Effector memory CD4-positive, alpha-beta T cell (primary cell): ENCODE measurements around the gene SNX2.
"Not testable (repeated sequence)": the region's sequence is repeated elsewhere in the genome, so short reads cannot be mapped to it uniquely, and the experiment has no call there.

Experiments used
- DNase-seq, 3 donors: peaks; one replicate each; pipeline ENCODE4 v3.0.0-alpha.2; 2020
- H3K27ac ChIP-seq: 2 replicates; pipeline ENCODE4 v1.7.0; 2013; ENCODE audit warnings: mild to moderate bottlenecking, low read length, moderate library complexity; ENCODE audit not compliant: insufficient read depth, poor library complexity, severe bottlenecking
- H3K27me3 ChIP-seq: replicated peaks from 2 replicates; pipeline ENCODE4 v1.7.0; 2013; ENCODE audit warnings: mild to moderate bottlenecking, low read length; ENCODE audit not compliant: insufficient read depth, control insufficient read depth, poor library complexity, severe bottlenecking
- H3K36me3 ChIP-seq: 2 replicates; pipeline ENCODE4 v1.7.0; 2013; ENCODE audit warnings: mild to moderate bottlenecking, low read length, moderate library complexity; ENCODE audit not compliant: control insufficient read depth, insufficient read depth
- H3K4me1 ChIP-seq: 2 replicates; pipeline ENCODE4 v1.7.0; 2013; ENCODE audit warnings: low read length, mild to moderate bottlenecking; ENCODE audit not compliant: control insufficient read depth, insufficient read depth, poor library complexity, severe bottlenecking
- H3K4me3 ChIP-seq: 2 replicates; pipeline ENCODE4 v1.7.0; 2013; ENCODE audit warnings: low read length, low read depth, mild to moderate bottlenecking; ENCODE audit not compliant: insufficient read depth, poor library complexity, severe bottlenecking
- H3K9me3 ChIP-seq: 2 replicates; pipeline ENCODE4 v1.7.0; 2013; ENCODE audit warnings: mild to moderate bottlenecking, low read length, moderate library complexity; ENCODE audit not compliant: control insufficient read depth

Gene SNX2

DNA sequence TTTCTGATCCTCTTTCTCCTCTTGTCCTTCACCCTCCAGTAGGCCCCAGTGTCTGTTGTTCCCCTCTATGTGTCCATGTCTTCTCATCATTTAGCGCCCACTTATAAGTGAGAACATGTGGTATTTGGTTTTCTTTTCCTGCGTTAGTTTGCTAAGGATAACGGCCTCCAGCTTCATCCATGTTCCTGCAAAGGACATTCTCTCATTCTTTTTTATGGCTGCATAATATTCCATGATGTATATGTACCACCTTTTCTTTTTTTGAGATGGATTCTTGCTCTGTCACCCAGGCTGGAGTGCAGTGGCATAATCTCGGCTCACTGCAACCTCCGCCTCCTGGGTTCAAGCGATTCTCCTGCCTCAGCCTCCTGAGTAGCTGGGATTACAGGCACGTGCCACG lies 82.7 kb downstream of the SNX2 start:
- not testable (repeated sequence) for H3K9me3 ChIP-seq, DNase-seq, H3K27me3 ChIP-seq, H3K36me3 ChIP-seq, H3K4me1 ChIP-seq, H3K4me3 ChIP-seq, H3K27ac ChIP-seq

DNA sequence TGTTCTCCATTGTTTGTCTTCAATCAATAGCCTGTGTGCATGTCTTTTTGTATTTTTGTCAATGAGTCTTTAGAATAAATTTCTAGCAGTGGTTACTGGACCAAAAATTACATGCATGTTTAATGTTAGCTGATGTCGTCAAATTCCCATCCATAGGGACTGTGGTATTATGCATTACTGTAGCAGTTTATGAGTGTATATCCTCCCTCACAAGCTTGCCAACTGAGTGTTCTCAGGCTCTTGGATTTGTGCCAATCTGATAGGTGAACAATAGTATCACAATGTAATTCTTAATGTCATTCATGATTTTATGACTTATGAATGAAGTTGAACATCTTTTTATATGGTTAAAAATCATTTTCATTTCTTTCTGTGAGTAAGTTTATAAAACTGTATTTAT lies 83.6 kb downstream of the SNX2 start:
- no peak overlapping the region for H3K4me3 ChIP-seq
- H3K9me3 ChIP-seq: no peaks in the 10 kb centered on the region
- H3K27me3 ChIP-seq: no peaks in the 10 kb centered on the region
- no peaks in the 10 kb centered on the region for H3K36me3 ChIP-seq
- no peak for DNase-seq
- no peaks in the 10 kb centered on the region for H3K4me1 ChIP-seq
- no peak overlapping the region for H3K27ac ChIP-seq

DNA sequence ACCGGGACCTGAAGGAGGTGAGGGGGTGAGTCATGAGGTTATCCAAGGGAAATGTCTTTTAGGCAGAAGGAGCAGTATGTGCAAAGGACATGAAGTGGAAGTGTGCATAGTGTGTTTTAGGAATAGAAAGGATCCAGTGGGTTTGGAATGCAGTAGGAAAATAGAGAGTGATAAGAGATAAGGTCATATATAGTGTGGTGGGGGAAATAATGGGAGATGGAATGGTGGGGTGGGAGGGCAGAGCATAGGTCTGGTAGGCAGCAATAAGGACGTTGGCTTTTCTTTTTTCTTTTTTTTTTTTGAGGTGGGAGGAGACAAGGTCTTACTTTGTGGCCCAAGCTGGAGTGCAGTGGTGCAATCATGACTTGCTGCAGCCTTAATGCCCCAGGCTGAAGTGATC lies 88.4 kb downstream of the SNX2 start:
- no peaks in the 10 kb centered on the region for H3K9me3 ChIP-seq
- DNase-seq: no peak
- H3K36me3 ChIP-seq: no peaks in the 10 kb centered on the region
- no peaks in the 10 kb centered on the region for H3K27me3 ChIP-seq
- H3K27ac ChIP-seq: no peak overlapping the region
- no peaks in the 10 kb centered on the region for H3K4me1 ChIP-seq
- no peak overlapping the region for H3K4me3 ChIP-seq

DNA sequence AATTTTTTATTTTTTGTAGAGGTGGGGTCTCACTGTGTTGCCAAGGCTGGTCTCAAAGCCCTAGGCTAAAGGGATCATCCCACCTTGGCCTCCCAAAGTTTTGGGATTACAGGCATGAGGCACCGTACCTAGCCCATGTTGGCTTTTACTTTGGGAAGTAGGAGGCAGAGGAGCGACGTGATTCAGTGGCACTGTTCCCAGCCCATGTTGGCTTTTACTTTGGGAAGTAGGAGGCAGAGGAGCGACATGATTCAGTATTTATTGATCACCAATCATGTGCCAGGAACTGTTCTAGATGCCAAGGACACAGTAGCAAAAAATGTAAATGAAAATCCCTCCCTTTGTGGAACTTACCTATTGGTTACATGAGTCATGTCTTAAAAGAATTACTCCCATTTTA lies 88.8 kb downstream of the SNX2 start:
- no peaks in the 10 kb centered on the region for H3K4me1 ChIP-seq
- no peak overlapping the region for H3K27ac ChIP-seq
- no peaks in the 10 kb centered on the region for H3K27me3 ChIP-seq
- no peak overlapping the region for H3K4me3 ChIP-seq
- H3K36me3 ChIP-seq: no peaks in the 10 kb centered on the region
- no peaks in the 10 kb centered on the region for H3K9me3 ChIP-seq
- DNase-seq: no peak

DNA sequence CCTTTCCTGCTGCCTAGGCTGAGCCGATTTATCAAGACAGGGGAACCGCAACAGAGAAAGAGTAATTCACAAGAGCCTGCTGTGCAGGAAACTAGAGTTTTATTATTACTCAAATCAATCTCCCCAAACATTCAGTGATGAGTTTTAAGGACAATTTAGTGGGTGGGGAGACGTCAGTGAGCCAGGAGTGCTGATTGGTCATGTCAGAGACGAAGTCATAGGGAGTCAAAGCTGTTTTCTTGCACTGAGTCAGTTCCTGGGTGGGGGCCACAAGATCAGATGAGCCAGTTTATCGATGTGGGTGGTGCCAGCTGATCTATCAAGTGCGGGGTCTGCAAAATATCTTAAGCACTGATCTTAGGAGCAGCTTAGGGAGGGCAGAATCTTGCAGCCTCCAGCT lies 89.5 kb downstream of the SNX2 start:
- H3K27me3 ChIP-seq: no peaks in the 10 kb centered on the region
- no peaks in the 10 kb centered on the region for H3K36me3 ChIP-seq
- H3K4me1 ChIP-seq: no peaks in the 10 kb centered on the region
- H3K4me3 ChIP-seq: no peak overlapping the region
- no peaks in the 10 kb centered on the region for H3K9me3 ChIP-seq
- H3K27ac ChIP-seq: no peak overlapping the region
- DNase-seq: no peak

DNA sequence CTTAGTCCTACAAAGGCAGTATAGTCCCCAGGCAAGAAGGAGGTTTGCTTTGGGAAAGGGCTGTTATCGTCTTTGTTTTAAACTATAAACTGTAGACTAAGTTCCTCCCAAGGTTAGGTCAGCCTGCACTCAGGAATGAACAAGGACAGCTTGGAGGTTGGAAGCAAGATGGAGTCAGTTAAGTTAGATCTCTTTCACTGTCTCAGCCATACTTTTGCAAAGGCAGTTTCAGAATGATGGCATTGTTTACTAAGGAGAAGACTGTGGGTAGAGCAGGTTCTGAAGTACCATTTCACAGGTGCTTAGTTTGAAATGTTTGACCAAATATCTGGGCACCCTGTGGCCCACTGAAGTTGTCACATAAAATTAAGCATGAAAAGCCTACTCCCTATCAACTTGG lies 90.0 kb downstream of the SNX2 start:
- no peaks in the 10 kb centered on the region for H3K27me3 ChIP-seq
- DNase-seq: no peak
- no peaks in the 10 kb centered on the region for H3K4me1 ChIP-seq
- H3K9me3 ChIP-seq: no peaks in the 10 kb centered on the region
- no peak overlapping the region for H3K27ac ChIP-seq
- H3K36me3 ChIP-seq: no peaks in the 10 kb centered on the region
- H3K4me3 ChIP-seq: no peak overlapping the region

DNA sequence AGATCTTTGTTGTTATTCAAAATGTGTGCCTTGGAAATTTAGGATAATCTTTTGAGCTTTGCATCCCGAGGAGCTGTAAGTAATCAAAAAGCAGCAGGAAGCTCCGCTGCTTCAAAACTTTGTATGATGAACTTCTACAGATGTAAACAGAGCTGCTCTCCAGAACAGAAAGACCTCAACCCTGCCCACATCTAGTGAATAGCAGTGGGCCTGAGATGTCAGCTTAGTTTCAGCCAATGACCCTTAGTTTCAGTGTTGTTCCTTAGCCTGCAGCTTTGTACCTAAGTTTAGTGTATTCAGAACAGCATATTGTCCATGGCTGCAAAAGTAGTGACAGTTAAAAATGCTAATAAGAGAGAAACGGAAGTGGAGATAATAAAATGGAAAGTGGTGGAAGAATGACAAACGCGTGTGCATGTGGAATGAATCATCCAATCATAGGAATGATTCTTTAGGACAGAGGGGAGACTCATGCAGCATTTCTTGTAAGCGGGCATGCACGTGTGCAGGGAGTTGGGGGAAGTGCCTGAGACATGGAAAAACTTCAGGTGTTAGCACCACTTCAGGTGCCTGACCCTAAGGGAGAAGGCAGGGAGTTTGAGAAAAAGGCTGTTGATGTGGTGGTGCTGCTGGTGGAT lies 95.5 kb downstream of the SNX2 start:
- H3K27me3 ChIP-seq: no peaks in the 10 kb centered on the region
- no peaks in the 10 kb centered on the region for H3K36me3 ChIP-seq
- no peaks in the 10 kb centered on the region for H3K9me3 ChIP-seq
- H3K4me1 ChIP-seq: no peaks in the 10 kb centered on the region
- no peak for DNase-seq
- H3K27ac ChIP-seq: no peak overlapping the region
- no peak overlapping the region for H3K4me3 ChIP-seq

DNA sequence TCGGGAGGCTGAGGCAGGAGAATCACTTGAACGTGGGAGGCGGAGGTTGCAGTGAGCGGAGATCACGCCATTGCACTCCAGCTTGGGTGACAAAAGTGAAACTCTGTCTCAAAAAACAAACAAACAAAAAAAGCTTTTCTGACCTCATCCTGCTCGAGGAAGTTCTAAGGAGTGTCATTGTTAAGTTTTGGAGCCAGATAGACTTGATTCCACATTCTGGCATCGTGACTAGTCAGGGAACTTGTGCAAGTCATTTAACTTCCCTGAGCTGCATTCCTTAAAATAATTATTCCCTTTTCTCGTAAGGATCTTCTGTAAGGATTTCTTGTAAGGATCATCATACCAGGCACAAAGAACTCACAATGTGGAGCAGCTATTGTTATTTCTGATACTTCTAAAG lies 96.8 kb downstream of the SNX2 start:
- H3K9me3 ChIP-seq: no peaks in the 10 kb centered on the region
- H3K27me3 ChIP-seq: no peaks in the 10 kb centered on the region
- H3K4me3 ChIP-seq: no peak overlapping the region
- H3K36me3 ChIP-seq: no peaks in the 10 kb centered on the region
- no peak overlapping the region for H3K27ac ChIP-seq
- DNase-seq: no peak
- H3K4me1 ChIP-seq: no peaks in the 10 kb centered on the region

DNA sequence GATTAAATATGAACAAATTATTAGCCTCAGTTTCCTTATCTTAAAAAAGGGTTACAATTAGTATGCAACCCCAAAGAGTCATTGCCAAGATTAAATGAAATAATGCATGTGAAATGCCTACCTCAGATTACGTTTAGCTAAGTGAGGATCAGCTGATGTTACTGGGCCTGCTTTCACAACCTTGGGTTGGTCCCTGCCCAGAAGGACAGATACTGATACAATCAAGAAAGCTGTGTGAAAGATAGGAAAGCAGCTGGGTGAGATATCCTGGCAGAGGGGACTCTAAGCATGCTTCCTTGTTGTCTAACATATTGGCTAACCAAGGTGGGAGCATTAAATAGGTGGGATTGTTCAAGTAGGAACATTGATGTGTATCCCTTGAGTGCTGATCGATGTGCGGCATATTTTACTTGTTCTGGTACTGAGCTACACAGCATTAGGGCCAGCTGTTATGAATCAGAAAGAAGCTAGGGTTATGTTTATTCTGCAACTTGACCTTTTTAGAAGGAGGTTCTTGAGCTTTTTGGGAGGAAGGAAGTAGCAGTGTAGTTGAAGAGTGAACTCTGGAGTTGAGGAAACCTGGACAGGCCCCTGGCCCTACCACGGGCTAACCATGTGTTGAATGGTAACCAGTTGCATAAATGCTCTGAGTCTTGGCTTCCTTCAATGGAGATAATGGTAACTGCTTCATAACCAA lies 99.4 kb downstream of the SNX2 start:
- H3K27ac ChIP-seq: no peak overlapping the region
- DNase-seq: no peak
- H3K4me3 ChIP-seq: no peak overlapping the region
- no peaks in the 10 kb centered on the region for H3K27me3 ChIP-seq
- no peaks in the 10 kb centered on the region for H3K4me1 ChIP-seq
- no peaks in the 10 kb centered on the region for H3K9me3 ChIP-seq
- H3K36me3 ChIP-seq: no peaks in the 10 kb centered on the region

DNA sequence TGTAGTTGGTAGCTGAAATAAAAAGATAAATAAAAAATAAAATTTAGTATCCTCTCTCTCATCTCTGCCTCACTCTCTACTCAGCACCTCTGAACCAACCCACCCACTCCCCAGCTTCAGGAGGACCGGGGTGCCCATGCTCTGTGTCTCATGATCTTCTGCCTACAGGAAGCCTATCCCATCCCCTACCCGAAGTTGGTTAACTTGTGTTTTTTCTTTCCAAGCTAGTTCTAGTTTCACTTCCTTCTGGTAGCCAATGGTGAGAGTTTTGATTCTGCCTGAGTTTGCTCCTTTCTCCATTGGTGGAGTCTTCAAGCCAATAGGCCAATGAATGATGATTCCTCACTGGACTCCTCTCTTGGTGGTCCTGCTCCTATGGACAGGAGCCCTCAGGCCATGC lies 102.6 kb downstream of the SNX2 start:
- Histone ChIP-seq H3K36me3 (no peaks in the 10 kb centered on the region), H3K27ac (no peak overlapping the region), H3K4me1 (no peaks in the 10 kb centered on the region), H3K9me3 (no peaks in the 10 kb centered on the region), H3K27me3 (no peaks in the 10 kb centered on the region), H3K4me3 (no peak overlapping the region)
- DNase-seq: no peak
